GM23338 (cell line): ENCODE results near the gene TLNRD1. TPM values are rescaled to one million over a fixed set of nuclear protein-coding genes. Genes with fewer than 3 reads are reported as not detected.

Experiments used
- ATAC-seq: fragments of 200-7000 bp; cut with Tn5 transposase; 3 replicates; pipeline ENCODE4 v1.9.1; 2020
- DNase-seq: peaks from one replicate; pipeline ENCODE4 v3.0.0-alpha.2; 2015; ENCODE audit warnings: low spot score
- H2AFZ ChIP-seq: fragments of 200-600 bp; sonication (generic); 2 replicates; pipeline ENCODE4 v1.8.0; 2016; ENCODE audit warnings: antibody characterized with exemption, mild to moderate bottlenecking, moderate library complexity
- H3F3A ChIP-seq: fragments of 200-600 bp; sonication (generic); replicated peaks from 2 replicates; pipeline ENCODE4 v1.8.0; 2017; ENCODE audit warnings: antibody characterized with exemption, mixed run types, low read depth
- H3K27ac ChIP-seq: fragments of 200-600 bp; sonication (generic); 2 replicates; pipeline ENCODE4 v1.6.1; 2016; ENCODE audit warnings: low read depth
- H3K27me3 ChIP-seq: fragments of 200-600 bp; sonication (generic); 2 replicates; pipeline ENCODE4 v1.8.0; 2016; ENCODE audit warnings: mild to moderate bottlenecking, mixed run types, moderate library complexity; ENCODE audit not compliant: insufficient read depth
- H3K36me3 ChIP-seq: fragments of 200-600 bp; sonication (generic); 2 replicates; pipeline ENCODE4 v1.8.0; 2016; ENCODE audit warnings: mild to moderate bottlenecking; ENCODE audit not compliant: insufficient read depth
- H3K4me1 ChIP-seq: fragments of 200-600 bp; sonication (generic); 2 replicates; pipeline ENCODE4 v1.8.0; 2016; ENCODE audit warnings: mild to moderate bottlenecking, moderate library complexity; ENCODE audit not compliant: insufficient read depth
- H3K4me2 ChIP-seq: fragments of 200-600 bp; sonication (generic); 2 replicates; pipeline ENCODE4 v1.7.1; 2017; ENCODE audit warnings: mixed run types
- H3K4me3 ChIP-seq: fragments of 200-600 bp; sonication (generic); 2 replicates; pipeline ENCODE4 v1.6.1; 2016; ENCODE audit warnings: mixed run types
- H3K79me2 ChIP-seq: fragments of 200-600 bp; sonication (generic); replicated peaks from 2 replicates; pipeline ENCODE4 v1.8.0; 2017; ENCODE audit warnings: mild to moderate bottlenecking; ENCODE audit not compliant: insufficient read depth
- H3K9me2 ChIP-seq: fragments of 200-600 bp; sonication (generic); 2 replicates; pipeline ENCODE4 v1.8.0; 2017; ENCODE audit not compliant: insufficient read depth
- H4K20me1 ChIP-seq: fragments of 200-600 bp; sonication (generic); replicated peaks from 2 replicates; pipeline ENCODE4 v1.8.0; 2017; ENCODE audit warnings: mild to moderate bottlenecking; ENCODE audit not compliant: insufficient read depth
- H3K27ac Mint-ChIP-seq: 2 replicates; pipeline ENCODE4 v1.8.0; 2020; ENCODE audit warnings: inconsistent platforms, mild to moderate bottlenecking, moderate library complexity, mixed read lengths
- H3K27me3 Mint-ChIP-seq: 3 replicates; pipeline ENCODE4 v1.8.0; 2022; ENCODE audit warnings: low read depth, mild to moderate bottlenecking, moderate library complexity, mixed read lengths, inconsistent platforms; ENCODE audit not compliant: insufficient read depth, poor library complexity
- H3K36me3 Mint-ChIP-seq: 3 replicates; pipeline ENCODE4 v1.8.0; 2021; ENCODE audit warnings: low read depth, mild to moderate bottlenecking, inconsistent platforms, moderate library complexity, mixed read lengths
- H3K4me1 Mint-ChIP-seq: 3 replicates; pipeline ENCODE4 v1.8.0; 2020; ENCODE audit warnings: mild to moderate bottlenecking, inconsistent platforms, mixed read lengths
- H3K4me3 Mint-ChIP-seq: 3 replicates; pipeline ENCODE4 v1.8.0; 2021; ENCODE audit warnings: moderate library complexity, mild to moderate bottlenecking, inconsistent platforms, mixed read lengths
- H3K9me3 Mint-ChIP-seq: 3 replicates; pipeline ENCODE4 v1.8.0; 2020; ENCODE audit warnings: moderate library complexity, mild to moderate bottlenecking, inconsistent platforms, mixed read lengths
- EZH2 ChIP-seq: fragments of 200-600 bp; sonication (generic); IDR thresholded peaks from one replicate; pipeline ENCODE4 v1.8.0; 2017; ENCODE audit warnings: antibody characterized with exemption, mild to moderate bottlenecking, low read depth; ENCODE audit not compliant: unreplicated experiment
- JUNB ChIP-seq: IDR thresholded peaks from one replicate; pipeline ENCODE4 v1.6.1; 2016; ENCODE audit warnings: antibody characterized with exemption; ENCODE audit not compliant: unreplicated experiment
- NANOG ChIP-seq: IDR thresholded peaks from 2 replicates; pipeline ENCODE4 v1.6.1; 2016; ENCODE audit warnings: antibody characterized with exemption, borderline replicate concordance
- STAT1 ChIP-seq: IDR thresholded peaks from one replicate; pipeline ENCODE4 v1.6.1; 2016; ENCODE audit warnings: antibody characterized with exemption; ENCODE audit not compliant: unreplicated experiment
- ZNF114 ChIP-seq: fragments of 250-450 bp; sonication (Bioruptor Pico); IDR thresholded peaks from 2 replicates; pipeline ENCODE4 v1.5.0; 2020; ENCODE audit warnings: mild to moderate bottlenecking, moderate library complexity
- polyA plus RNA-seq: library from polyadenylated mRNA; unstranded; fragments of >200 nt; fragmentation: Nextera tagmentation; extraction: Ambion mirVana; gene quantifications from 2 replicates; pipeline ENCODE4 v1.2.1, GENCODE V29; 2016
- total RNA-seq: library from RNA; depleted of rRNA; stranded (reverse); fragments of >200 nt; shearing (Covaris generic); gene quantifications from 2 replicates; pipeline ENCODE4 v1.2.3, GENCODE V29; 2014
- TF ChIP-seq, protein P1 (sequence below): IDR thresholded peaks from 2 replicates; pipeline ENCODE4 v1.6.1; 2016; ENCODE audit warnings: antibody characterized with exemption

Gene TLNRD1
- total and polyA plus RNA-seq, 2 experiments from 2014 or later = 6.7 to 27.3 TPM

GRCh38 chr15:81016489-81017068, 15.9 kb downstream of the TLNRD1 start:
- DNase-seq = no peak
- Histone ChIP-seq H3F3A (no peaks in the 10 kb centered on the region), H3K36me3 (no peaks in the 10 kb centered on the region), H2AFZ (no peak overlapping the region), H3K27ac (no peak overlapping the region), H3K27me3 (no peaks in the 10 kb centered on the region), H3K4me1 (no peaks in the 10 kb centered on the region), H3K4me2 (no peak overlapping the region), H4K20me1 (no peaks in the 10 kb centered on the region; the same call in 1 of the 2 replicates), H3K79me2 (no peaks in the 10 kb centered on the region), H3K4me3 (no peak overlapping the region), H3K9me2 (no peaks in the 10 kb centered on the region; the same call in 1 of the 2 replicates)
- no peak overlapping the region for H3K4me3 Mint-ChIP-seq
- no peaks in the 10 kb centered on the region for H3K9me3 Mint-ChIP-seq
- ATAC-seq = no peak
- TF ChIP-seq ZNF114 (no peak), EZH2 (no peak), JUNB (no peak), NANOG (no peak)
- H3K27me3 Mint-ChIP-seq = no peaks in the 10 kb centered on the region
- no peaks in the 10 kb centered on the region for H3K4me1 Mint-ChIP-seq
- H3K27ac Mint-ChIP-seq = no peak overlapping the region
- no peaks in the 10 kb centered on the region for H3K36me3 Mint-ChIP-seq

DNA sequence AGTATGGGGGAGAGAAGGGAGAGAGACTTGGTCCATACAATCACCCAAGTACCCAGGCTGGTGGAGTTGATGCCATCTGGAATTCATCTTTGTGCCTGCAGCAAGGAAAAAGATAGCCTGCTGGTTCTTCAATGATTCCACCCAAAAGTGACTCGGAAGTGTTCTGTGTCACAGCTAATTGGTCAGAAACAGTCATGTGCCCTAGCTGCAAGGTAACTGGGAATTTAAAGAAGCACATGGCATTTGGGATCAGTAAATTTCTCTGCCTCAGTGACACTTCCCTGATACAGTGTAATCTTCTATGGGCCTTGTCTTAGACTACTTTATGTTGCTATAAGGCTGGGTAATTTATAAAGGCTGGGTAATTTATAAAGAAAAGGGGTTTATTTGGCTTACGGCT, 17.5 kb downstream of the TLNRD1 start:
- no peaks in the 10 kb centered on the region for H3F3A ChIP-seq
- Mint-ChIP-seq H3K9me3 (no peaks in the 10 kb centered on the region), H3K27me3 (no peaks in the 10 kb centered on the region), H3K27ac (no peak overlapping the region), H3K36me3 (no peaks in the 10 kb centered on the region), H3K4me3 (no peak overlapping the region), H3K4me1 (peaks cover 1% of the 10 kb centered on the region; the same call in 1 of the 3 replicates)
- DNase-seq (no peak), ATAC-seq (no peak)
- H3K4me2 ChIP-seq = no peak overlapping the region
- no peaks in the 10 kb centered on the region for H3K27me3 ChIP-seq
- TF ChIP-seq JUNB = no peak
- no peaks in the 10 kb centered on the region for H3K79me2 ChIP-seq
- no peak overlapping the region for H3K4me3 ChIP-seq
- no peak overlapping the region for H3K27ac ChIP-seq
- H3K9me2 ChIP-seq = no peaks in the 10 kb centered on the region
- no peak overlapping the region for H2AFZ ChIP-seq
- no peaks in the 10 kb centered on the region for H4K20me1 ChIP-seq
- H3K36me3 ChIP-seq = no peaks in the 10 kb centered on the region
- no peaks in the 10 kb centered on the region for H3K4me1 ChIP-seq

DNA sequence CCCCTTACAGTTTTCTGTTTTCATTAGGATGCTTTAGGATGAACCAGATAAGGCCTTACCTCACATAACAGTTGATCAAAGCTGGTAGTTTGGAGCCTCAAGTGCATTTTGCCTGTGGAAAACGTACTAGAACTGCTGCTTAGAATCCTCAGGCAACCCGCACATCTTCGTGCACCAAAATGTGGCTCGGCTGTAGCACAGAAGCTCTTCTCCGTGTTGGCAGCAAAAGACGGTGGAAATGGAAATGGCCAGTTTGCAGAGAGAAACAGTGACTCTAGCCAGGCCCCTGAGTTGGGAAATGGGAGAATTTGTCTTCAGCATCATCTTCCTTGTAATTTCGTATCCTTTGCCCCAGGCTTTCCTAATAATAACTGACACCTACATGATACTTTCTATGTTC, 20.6 kb downstream of the TLNRD1 start:
- H3K4me3 ChIP-seq = no peak overlapping the region
- Mint-ChIP-seq H3K36me3 (no peaks in the 10 kb centered on the region), H3K4me1 (peaks cover 18% of the 10 kb centered on the region), H3K27me3 (peaks cover 5% of the 10 kb centered on the region), H3K27ac (no peak overlapping the region), H3K4me3 (no peak overlapping the region), H3K9me3 (no peaks in the 10 kb centered on the region)
- H3F3A ChIP-seq = no peaks in the 10 kb centered on the region
- H3K79me2 ChIP-seq = no peaks in the 10 kb centered on the region
- H3K27ac ChIP-seq = no peak overlapping the region
- no peaks in the 10 kb centered on the region for H3K27me3 ChIP-seq
- peaks cover 9% of the 10 kb centered on the region for H3K4me1 ChIP-seq
- H2AFZ ChIP-seq = no peak overlapping the region
- H4K20me1 ChIP-seq = no peaks in the 10 kb centered on the region
- DNase-seq (no peak), ATAC-seq (no peak)
- H3K4me2 ChIP-seq = no peak overlapping the region
- no peak for TF ChIP-seq STAT1
- TF ChIP-seq, protein P1, sequence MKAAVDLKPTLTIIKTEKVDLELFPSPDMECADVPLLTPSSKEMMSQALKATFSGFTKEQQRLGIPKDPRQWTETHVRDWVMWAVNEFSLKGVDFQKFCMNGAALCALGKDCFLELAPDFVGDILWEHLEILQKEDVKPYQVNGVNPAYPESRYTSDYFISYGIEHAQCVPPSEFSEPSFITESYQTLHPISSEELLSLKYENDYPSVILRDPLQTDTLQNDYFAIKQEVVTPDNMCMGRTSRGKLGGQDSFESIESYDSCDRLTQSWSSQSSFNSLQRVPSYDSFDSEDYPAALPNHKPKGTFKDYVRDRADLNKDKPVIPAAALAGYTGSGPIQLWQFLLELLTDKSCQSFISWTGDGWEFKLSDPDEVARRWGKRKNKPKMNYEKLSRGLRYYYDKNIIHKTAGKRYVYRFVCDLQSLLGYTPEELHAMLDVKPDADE = no peak
- H3K9me2 ChIP-seq = no peaks in the 10 kb centered on the region
- no peaks in the 10 kb centered on the region for H3K36me3 ChIP-seq
